Upper lobe of right lung (tissue), 1 donor: Measurements from ENCODE around the gene SLC9A7. TPM values are rescaled to one million over a fixed set of nuclear protein-coding genes. Genes with fewer than 3 reads are reported as not detected.

Source experiments
- ATAC-seq: fragments of 200-7000 bp; cut with Tn5 transposase; one replicate; pipeline ENCODE4 v1.9.1; 2020; ENCODE audit warnings: mild to moderate bottlenecking, moderate library complexity
- DNase-seq: peaks from one replicate; pipeline ENCODE4 v3.0.0-alpha.2; 2020
- H3K27ac ChIP-seq: fragments of 200-600 bp; one replicate; pipeline ENCODE4 v1.8.0; 2022
- H3K27me3 ChIP-seq: fragments of 200-600 bp; one replicate; pipeline ENCODE4 v1.8.0; 2022; ENCODE audit warnings: mild to moderate bottlenecking
- H3K36me3 ChIP-seq: fragments of 200-600 bp; one replicate; pipeline ENCODE4 v1.8.0; 2022
- H3K4me1 ChIP-seq: fragments of 200-600 bp; one replicate; pipeline ENCODE4 v1.8.0; 2022
- H3K4me3 ChIP-seq: fragments of 200-600 bp; one replicate; pipeline ENCODE4 v1.8.0; 2022; ENCODE audit warnings: mild to moderate bottlenecking
- H3K9me3 ChIP-seq: fragments of 200-600 bp; one replicate; pipeline ENCODE4 v1.8.0; 2022
- CTCF ChIP-seq: fragments of 200-600 bp; IDR thresholded peaks from one replicate; pipeline ENCODE4 v1.8.0; 2022; ENCODE audit warnings: antibody characterized with exemption
- intact Hi-C: fragments of 100-400 bp; cut with DNase I; formaldehyde crosslinking; loops from one replicate; pipeline ENCODE4 v1.11.0; 2022
- total RNA-seq: library from RNA; stranded (reverse); fragmentation: NEBNext Ultra II Directional; extraction: Animal tissue kit (Norgen Biotek cat#: 25700); gene quantifications from one replicate; pipeline ENCODE4 v1.2.1, GENCODE V29; 2021
- donor health status: DM: no; HTN: yes; CAD: no; lungs with severe emphysema.

Gene SLC9A7
- total RNA-seq, 1 donor from 2014 or later, result 8.8 TPM

GRCh38 chrX:46571423-46572339 is 187.2 kb downstream of the SLC9A7 start:
- ATAC-seq, result no peak
- Histone ChIP-seq H3K27me3 (no peaks in the 10 kb centered on the region), H3K27ac (no peak overlapping the region), H3K36me3 (no peaks in the 10 kb centered on the region), H3K4me3 (no peak overlapping the region), H3K9me3 (no peaks in the 10 kb centered on the region), H3K4me1 (no peaks in the 10 kb centered on the region)
- TF ChIP-seq CTCF, result no peak
- DNase-seq, result no peak
- intact Hi-C loops, result loop anchor here (10.0 kb wide), 1 partner anchor 73 kb away; no protein-coding TSS in a partner anchor

GRCh38 chrX:46569621-46570020 is 189.3 kb downstream of the SLC9A7 start:
- H3K27ac ChIP-seq, result no peak overlapping the region
- TF ChIP-seq CTCF, result no peak
- ATAC-seq (no peak), DNase-seq (no peak)
- intact Hi-C loops, result loop anchor here (10.0 kb wide), 1 partner anchor 75 kb away; no protein-coding TSS in a partner anchor
- no peak overlapping the region for H3K4me3 ChIP-seq
- H3K27me3 ChIP-seq, result no peaks in the 10 kb centered on the region
- H3K4me1 ChIP-seq, result no peaks in the 10 kb centered on the region
- no peaks in the 10 kb centered on the region for H3K9me3 ChIP-seq
- H3K36me3 ChIP-seq, result no peaks in the 10 kb centered on the region

GRCh38 chrX:46567388-46567787 is 191.5 kb downstream of the SLC9A7 start:
- intact Hi-C loops, result no loop called here
- no peak overlapping the region for H3K4me3 ChIP-seq

GRCh38 chrX:46561824-46562657 is 196.9 kb downstream of the SLC9A7 start:
- DNase-seq (no peak), ATAC-seq (peak; percentile 72)
- H3K4me1 ChIP-seq, result no peaks in the 10 kb centered on the region
- no peak for TF ChIP-seq CTCF
- no peaks in the 10 kb centered on the region for H3K36me3 ChIP-seq
- intact Hi-C loops, result no loop called here
- no peaks in the 10 kb centered on the region for H3K9me3 ChIP-seq
- H3K27me3 ChIP-seq, result no peaks in the 10 kb centered on the region
- no peak overlapping the region for H3K4me3 ChIP-seq
- H3K27ac ChIP-seq, result no peak overlapping the region

More at GRCh38 chrX:46567388-46567787, 191.5 kb downstream of the SLC9A7 start:
- Histone ChIP-seq H3K36me3 (no peaks in the 10 kb centered on the region), H3K27ac (no peak overlapping the region), H3K4me1 (no peaks in the 10 kb centered on the region), H3K9me3 (no peaks in the 10 kb centered on the region), H3K27me3 (no peaks in the 10 kb centered on the region)
- no peak for DNase-seq
- ATAC-seq, result no peak
- no peak for TF ChIP-seq CTCF

GRCh38 chrX:46559062-46559461 is 199.9 kb downstream of the SLC9A7 start:
- ATAC-seq, result no peak
- Histone ChIP-seq H3K36me3 (no peaks in the 10 kb centered on the region), H3K27ac (no peak overlapping the region), H3K4me1 (no peaks in the 10 kb centered on the region), H3K9me3 (no peaks in the 10 kb centered on the region), H3K4me3 (no peak overlapping the region), H3K27me3 (no peaks in the 10 kb centered on the region)
- no peak for TF ChIP-seq CTCF
- no peak for DNase-seq
- intact Hi-C loops, result no loop called here
